A549 (cell line): ENCODE measurements around the gene CRADD. TPM values are rescaled to one million over a fixed set of nuclear protein-coding genes. Genes with fewer than 3 reads are reported as not detected.
A peak's percentile ranks its signal among the peaks of the same experiment; 100 is the strongest.

Experiments
- ATAC-seq, 2 experiments: fragments of 200-7000 bp in 1 of 2; fragments of >200 bp in 1 of 2; cut with Nextera tagmentation in 1 of 2; cut with Tn5 transposase in 1 of 2; 3 replicates each; pipeline versions ENCODE4 v1.8.0 to v1.9.1; 2018 to 2020; ENCODE audit warnings: mild to moderate bottlenecking in 1 of 2, moderate library complexity in 1 of 2
- CTCF ChIA-PET: fragments of 300-600 bp; sonication (Branson Sonifier 250); formaldehyde crosslinking; extraction: SDS; loops from one replicate; lab custom pipeline; 2021; ENCODE audit warnings: antibody characterized with exemption, inconsistent platforms; lab: Yijun Ruan, JAX
- POLR2A ChIA-PET: fragments of 350-600 bp; formaldehyde crosslinking; extraction: SDS; loops from one replicate; lab custom pipeline; 2021; ENCODE audit warnings: antibody characterized with exemption, inconsistent platforms; lab: Yijun Ruan, JAX
- DNase-seq, 2 experiments: peaks; one replicate each; pipeline versions ENCODE4 v3.0.0 to v3.0.0-alpha.2; 2011 to 2016; ENCODE audit warnings: low read depth in 1 of 2, low spot score in 1 of 2
- FAIRE-seq: peaks from 2 replicates; lab custom pipeline; 2011; peaks lifted over from hg19 to GRCh38; lab: Jason Lieb, UNC
- H3K27ac ChIP-seq, 2 experiments: fragments of >200 bp; sonication (Bioruptor Twin); formaldehyde crosslinking; 3 replicates each; pipeline ENCODE4 v1.5.1; 2016 to 2017
- H3K4me1 ChIP-seq: fragments of >200 bp; sonication (Bioruptor Twin); formaldehyde crosslinking; 3 replicates; pipeline ENCODE4 v1.6.1; 2016
- H3K4me2 ChIP-seq: fragments of >200 bp; sonication (Bioruptor Twin); formaldehyde crosslinking; 3 replicates; pipeline ENCODE4 v1.6.1; 2016
- H3K4me3 ChIP-seq: fragments of >200 bp; sonication (Bioruptor Twin); formaldehyde crosslinking; 3 replicates; pipeline ENCODE4 v1.5.1; 2016
- H3K9me3 ChIP-seq: fragments of >200 bp; sonication (Bioruptor Twin); formaldehyde crosslinking; 3 replicates; pipeline ENCODE4 v1.6.1; 2016
- BCL3 ChIP-seq: fragments of >200 bp; sonication (Bioruptor Twin); formaldehyde crosslinking; IDR thresholded peaks from 3 replicates; pipeline ENCODE4 v1.6.1; 2016
- BHLHE40 ChIP-seq: IDR thresholded peaks from 2 replicates; pipeline ENCODE4 v1.6.1; 2012; ENCODE audit warnings: low read depth, low read length, inconsistent platforms
- E2F6 ChIP-seq: IDR thresholded peaks from 2 replicates; pipeline ENCODE4 v1.6.1; 2012; ENCODE audit warnings: low read depth, borderline replicate concordance
- EHMT2 ChIP-seq: fragments of 200-600 bp; sonication (generic); IDR thresholded peaks from 2 replicates; pipeline ENCODE4 v1.6.1; 2016; ENCODE audit warnings: antibody characterized with exemption, low read depth, mild to moderate bottlenecking, moderate library complexity
- EP300 ChIP-seq, 2 experiments: fragments of >200 bp; sonication (Bioruptor Twin); formaldehyde crosslinking; IDR thresholded peaks; 2 replicates in 1 of 2; 3 replicates in 1 of 2; pipeline ENCODE4 v1.6.1; 2016 to 2017
- FOXS1 ChIP-seq: fragments of 250-450 bp; sonication (Bioruptor Pico); IDR thresholded peaks from 2 replicates; pipeline ENCODE4 v1.5.0; 2020; ENCODE audit warnings: mild to moderate bottlenecking, moderate library complexity
- HEYL ChIP-seq: fragments of 250-450 bp; sonication (Bioruptor Pico); IDR thresholded peaks from 2 replicates; pipeline ENCODE4 v1.8.0; 2021; ENCODE audit warnings: mild to moderate bottlenecking, moderate library complexity
- HOXA7 ChIP-seq: fragments of 250-450 bp; sonication (Bioruptor Pico); IDR thresholded peaks from 2 replicates; pipeline ENCODE4 v1.5.0; 2020; ENCODE audit warnings: mild to moderate bottlenecking, moderate library complexity
- HOXB13 ChIP-seq: fragments of 250-450 bp; sonication (Bioruptor Pico); IDR thresholded peaks from 2 replicates; pipeline ENCODE4 v1.5.0; 2020; ENCODE audit warnings: low read depth, mild to moderate bottlenecking, moderate library complexity
- JUNB ChIP-seq: fragments of >200 bp; sonication (Bioruptor Twin); formaldehyde crosslinking; IDR thresholded peaks from 2 replicates; pipeline ENCODE4 v1.6.1; 2016
- KDM1A ChIP-seq: fragments of 200-600 bp; sonication (generic); IDR thresholded peaks from 2 replicates; pipeline ENCODE4 v1.6.1; 2016; ENCODE audit warnings: low read depth, mild to moderate bottlenecking
- KDM5A ChIP-seq: fragments of 200-600 bp; sonication (generic); IDR thresholded peaks from 2 replicates; pipeline ENCODE4 v1.6.1; 2016; ENCODE audit warnings: antibody characterized with exemption, mild to moderate bottlenecking
- MAFK ChIP-seq: fragments of 450-650 bp; IDR thresholded peaks from 2 replicates; pipeline ENCODE4 v1.6.1; 2014; ENCODE audit not compliant: partially characterized antibody
- MAX ChIP-seq: IDR thresholded peaks from 2 replicates; pipeline ENCODE4 v1.6.1; 2012
- NFE2L2 ChIP-seq: fragments of 150-350 bp; conservative IDR thresholded peaks from 2 replicates; pipeline ENCODE4 v1.6.1; 2014; ENCODE audit warnings: low read length
- POLR2AphosphoS2 ChIP-seq: conservative IDR thresholded peaks from 2 replicates; pipeline ENCODE4 v1.6.1; 2012; ENCODE audit warnings: low read length, improper control_type of control experiment, inconsistent platforms
- RAD21 ChIP-seq, 2 experiments: fragments of >200 bp in 1 of 2; sonication (Bioruptor Twin) in 1 of 2; formaldehyde crosslinking in 1 of 2; IDR thresholded peaks in 1 of 2; conservative IDR thresholded peaks in 1 of 2; 2 replicates in 1 of 2; 3 replicates in 1 of 2; pipeline ENCODE4 v1.6.1; 2012 to 2018; ENCODE audit warnings: inconsistent platforms in 1 of 2
- RCOR1 ChIP-seq: fragments of 150-350 bp; IDR thresholded peaks from 2 replicates; pipeline ENCODE4 v1.6.1; 2014; ENCODE audit warnings: antibody characterized with exemption, low read length, low read depth
- REST ChIP-seq: fragments of 200-600 bp; sonication (generic); IDR thresholded peaks from 2 replicates; pipeline ENCODE4 v1.6.1; 2016; ENCODE audit warnings: antibody characterized with exemption, mild to moderate bottlenecking, moderate library complexity
- RFX5 ChIP-seq: fragments of 450-650 bp; IDR thresholded peaks from 2 replicates; pipeline ENCODE4 v1.7.1; 2014; ENCODE audit warnings: antibody characterized with exemption, mild to moderate bottlenecking, moderate library complexity
- RNF2 ChIP-seq: fragments of 200-600 bp; sonication (generic); IDR thresholded peaks from 2 replicates; pipeline ENCODE4 v1.6.1; 2016; ENCODE audit warnings: low read depth, mild to moderate bottlenecking, antibody characterized with exemption, moderate library complexity, borderline replicate concordance
- SMC3 ChIP-seq: fragments of >200 bp; sonication (Bioruptor Twin); formaldehyde crosslinking; IDR thresholded peaks from 3 replicates; pipeline ENCODE4 v1.6.1; 2018; ENCODE audit warnings: inconsistent platforms
- SREBF2 ChIP-seq: fragments of 450-650 bp; IDR thresholded peaks from 2 replicates; pipeline ENCODE4 v1.6.1; 2014; ENCODE audit warnings: mild to moderate bottlenecking, moderate library complexity
- TP53 ChIP-seq: fragments of 250-450 bp; sonication (Bioruptor Pico); IDR thresholded peaks from 2 replicates; pipeline ENCODE4 v1.5.0; 2021; ENCODE audit warnings: mild to moderate bottlenecking, moderate library complexity
- ZC3H11A ChIP-seq: fragments of 450-650 bp; IDR thresholded peaks from 2 replicates; pipeline ENCODE4 v1.6.1; 2014; ENCODE audit warnings: antibody characterized with exemption, mild to moderate bottlenecking
- ZFP36 ChIP-seq: fragments of 450-650 bp; IDR thresholded peaks from 2 replicates; pipeline ENCODE4 v1.6.1; 2014; ENCODE audit warnings: borderline replicate concordance; ENCODE audit not compliant: partially characterized antibody
- ZSCAN20 ChIP-seq: fragments of 250-450 bp; sonication (Bioruptor Pico); IDR thresholded peaks from 2 replicates; pipeline ENCODE4 v1.8.0; 2022; ENCODE audit warnings: mild to moderate bottlenecking, moderate library complexity
- WGBS: methylation state at CpG from one replicate; pipeline ENCODE4 v1.1.6; 2017; ENCODE audit errors: missing lambda C conversion rate; 5-methylcytosine and 5-hydroxymethylcytosine counted together
- polyA plus RNA-seq, 4 experiments: library from polyadenylated mRNA; depleted of rRNA in 3 of 4; stranded (reverse); fragments of >200 nt; fragmentation: RNase III in 1 of 4; extraction: RNeasy Plus Mini Kit Qiagen cat#74134 plus additional on column Dnase treatment in 1 of 4; gene quantifications; 2 replicates in 3 of 4; 3 replicates in 1 of 4; pipeline ENCODE4 v1.2.3, GENCODE V29; 2011 to 2017

The CRADD gene
- polyA plus RNA-seq, 2 of the 4 experiments (the other 2 are of a cell fraction): 13.2 to 23.0 TPM

GRCh38 chr12:93786656-93787397 lies 109.7 kb downstream of the CRADD start:
- FAIRE-seq: no peak
- no peak for ATAC-seq
- DNase-seq: no peak
- Histone ChIP-seq H3K4me2 (peak overlapping the region; percentile 76; the same call in 2 of the 3 replicates), H3K27ac (peak overlapping the region; percentile 84 to 89), H3K9me3 (peaks cover 6% of the 10 kb centered on the region; the same call in 2 of the 3 replicates), H3K4me3 (no peak overlapping the region), H3K4me1 (peaks cover 57% of the 10 kb centered on the region)
- WGBS: 92% methylated on average over 4 of the region's 4 CpGs
- ChIA-PET POLR2A (interaction anchor here (0.7 kb wide), 1 partner anchor 13 kb away, joined by 14 read pairs; no protein-coding TSS in a partner anchor), CTCF (interaction anchor here (1.1 to 3.8 kb wide), 3 partner anchors 14 to 315 kb away, joined by 3 to 44 read pairs (median 12); no protein-coding TSS in a partner anchor)
- no peak for TF ChIP-seq EHMT2
- no peak for TF ChIP-seq NFE2L2
- TF ChIP-seq RAD21 (conservative IDR thresholded peaks at IDR 0.05 in 1 of 2, IDR thresholded peaks at IDR 0.05 in 1 of 2): no peak
- no peak for TF ChIP-seq E2F6
- TF ChIP-seq HOXA7: no peak
- no peak for TF ChIP-seq JUNB
- no peak for TF ChIP-seq KDM5A
- no peak for TF ChIP-seq HOXB13
- TF ChIP-seq RCOR1: no peak
- TF ChIP-seq ZC3H11A: no peak
- no peak for TF ChIP-seq RFX5
- no peak for TF ChIP-seq BHLHE40
- no peak for TF ChIP-seq EP300 (IDR thresholded peaks at IDR 0.05)
- TF ChIP-seq SREBF2: no peak
- no peak for TF ChIP-seq REST

GRCh38 chr12:93788853-93789252 lies 111.7 kb downstream of the CRADD start:
- TF ChIP-seq KDM5A: no peak
- no peak for TF ChIP-seq ZFP36
- TF ChIP-seq FOXS1 (CRISPR knock-in tag): no peak
- TF ChIP-seq SMC3: no peak
- Histone ChIP-seq H3K4me3 (no peak overlapping the region), H3K4me1 (peaks cover 43% of the 10 kb centered on the region), H3K27ac (peak overlapping the region in 1 of 2 experiments; percentile 89; a peak in 3 of 6 replicates), H3K9me3 (peaks cover 6% of the 10 kb centered on the region; the same call in 2 of the 3 replicates), H3K4me2 (no peak overlapping the region)
- POLR2A ChIA-PET: no interaction called here
- CTCF ChIA-PET: interaction anchor here (1.0 to 3.8 kb wide), 2 partner anchors 216 to 313 kb away, joined by 3 to 12 read pairs; partner anchors contain the start of gene SOCS2
- ATAC-seq (no peak), DNase-seq (no peak), FAIRE-seq (no peak)
- 90% methylated on average over 3 of the region's 3 CpGs for WGBS

GRCh38 chr12:93789767-93790166 lies 112.6 kb downstream of the CRADD start:
- Histone ChIP-seq H3K9me3 (peaks cover 6% of the 10 kb centered on the region; the same call in 2 of the 3 replicates), H3K4me2 (no peak overlapping the region), H3K27ac (peak overlapping the region; percentile 17 to 89; a peak in 3 of 6 replicates), H3K4me3 (no peak overlapping the region), H3K4me1 (peaks cover 34% of the 10 kb centered on the region)
- no peak for ATAC-seq
- 87% methylated on average over 1 of the region's 1 CpG for WGBS
- POLR2A ChIA-PET: no interaction called here
- FAIRE-seq: no peak
- CTCF ChIA-PET: interaction anchor here (1.0 to 3.8 kb wide), 2 partner anchors 217 to 312 kb away, joined by 3 to 12 read pairs; partner anchors contain the start of gene SOCS2
- no peak for DNase-seq
- TF ChIP-seq ZFP36 (no peak), MAFK (no peak), NFE2L2 (no peak), KDM1A (no peak), MAX (no peak), HEYL (no peak), TP53 (CRISPR knock-in tag) (no peak), POLR2AphosphoS2 (no peak), RAD21 (conservative IDR thresholded peaks at IDR 0.05 in 1 of 2, IDR thresholded peaks at IDR 0.05 in 1 of 2) (no peak), ZSCAN20 (CRISPR knock-in tag) (no peak), BHLHE40 (no peak), RNF2 (no peak), BCL3 (no peak), ZC3H11A (no peak)
